Vagina (tissue), 2 donors: ENCODE results near the gene DNAJC6. TPM values are rescaled to one million over a fixed set of nuclear protein-coding genes. Genes with fewer than 3 reads are reported as not detected.

Experiments
- DNase-seq, 2 donors: peaks; one replicate each; pipeline ENCODE4 v3.0.0-alpha.2; 2017; ENCODE audit errors: extremely low spot score in 2 of 2
- H3K27ac ChIP-seq: fragments of 200-600 bp; sonication (generic); one replicate; pipeline ENCODE4 v1.5.1; 2019
- H3K27me3 ChIP-seq: fragments of 200-600 bp; sonication (generic); one replicate; pipeline ENCODE4 v1.5.1; 2019
- H3K36me3 ChIP-seq, 2 donors: fragments of 200-600 bp; sonication (generic); one replicate each; pipeline ENCODE4 v1.5.1; 2017 to 2019
- H3K4me1 ChIP-seq: fragments of 200-600 bp; sonication (generic); one replicate; pipeline ENCODE4 v1.5.1; 2019
- H3K4me3 ChIP-seq, 2 donors: fragments of 200-600 bp; sonication (generic); 1 replicate in 1 of 2; 2 replicates in 1 of 2; pipeline ENCODE4 v1.5.1; 2016 to 2019
- H3K9me3 ChIP-seq: fragments of 200-600 bp; sonication (generic); one replicate; pipeline ENCODE4 v1.5.1; 2019
- POLR2A ChIP-seq, 2 donors: fragments of 450-650 bp; IDR thresholded peaks; one replicate each; pipeline ENCODE4 v1.6.1; 2017; ENCODE audit warnings: antibody characterized with exemption in 2 of 2, mild to moderate bottlenecking in 2 of 2, moderate library complexity in 2 of 2
- POLR2AphosphoS5 ChIP-seq, 2 donors: sonication (generic); formaldehyde crosslinking; IDR thresholded peaks; one replicate each; pipeline ENCODE4 v1.9.0; 2017; ENCODE audit warnings: antibody characterized with exemption in 2 of 2, mild to moderate bottlenecking in 2 of 2, low read depth in 1 of 2; ENCODE audit not compliant: insufficient read depth in 1 of 2
- intact Hi-C: fragments of 100-400 bp; cut with DNase I; formaldehyde crosslinking; loops from one replicate; pipeline ENCODE4 v1.15.1; 2023
- small RNA-seq: library from RNA; depleted of rRNA; stranded (forward); fragments of <200 nt; gene quantifications from one replicate; pipeline ENCODE3, GENCODE V24; 2016
- total RNA-seq: library from RNA; depleted of rRNA; stranded (reverse); fragments of >200 nt; gene quantifications from one replicate; pipeline ENCODE4 v1.2.3, GENCODE V29; 2016
- TF ChIP-seq, protein P1 (sequence below), 3 experiments: fragments of 450-650 bp in 2 of 3; fragments of 200-600 bp in 1 of 3; sonication (generic) in 1 of 3; IDR thresholded peaks; one replicate each; pipeline ENCODE4 v1.5.1; 2017 to 2019; ENCODE audit warnings: antibody characterized with exemption in 3 of 3, mild to moderate bottlenecking in 2 of 3, moderate library complexity in 2 of 3

The DNAJC6 gene
- total RNA-seq, 1 donor from 2014 or later = 5.6 TPM

DNA sequence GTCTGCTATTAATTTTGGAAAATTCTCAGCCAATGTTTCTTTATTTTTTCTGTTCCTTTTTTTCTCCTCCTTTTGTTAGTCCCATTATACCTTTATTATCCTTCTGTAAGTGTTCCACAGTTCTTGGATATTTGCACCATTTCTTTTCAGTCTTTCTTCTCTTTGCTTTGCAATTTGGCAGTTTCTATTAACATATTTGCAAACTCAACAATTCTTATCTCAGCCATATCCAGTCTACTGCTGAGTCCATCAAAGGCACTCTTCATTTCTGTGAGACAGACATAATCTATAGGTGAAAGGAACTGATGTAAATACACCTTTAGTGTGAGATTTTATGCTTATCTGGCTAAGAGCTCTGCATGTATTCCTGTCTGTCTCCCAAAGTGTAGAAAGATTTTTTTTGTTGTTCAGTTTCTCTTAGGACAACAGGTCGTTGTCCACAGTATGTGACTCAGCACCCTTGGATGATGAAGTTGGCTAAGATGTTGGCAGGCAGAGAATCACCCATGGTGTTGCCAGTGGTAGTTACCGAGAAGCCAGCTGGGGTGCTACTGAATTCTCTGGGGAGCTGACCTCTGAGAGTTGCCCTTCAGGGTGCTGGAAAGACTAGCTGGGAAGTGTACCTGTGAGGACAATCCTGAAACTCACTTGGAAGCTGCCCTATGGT, 149.5 kb downstream of the DNAJC6 start:
- no peaks in the 10 kb centered on the region for H3K4me1 ChIP-seq
- DNase-seq = no peak
- no peaks in the 10 kb centered on the region for H3K27me3 ChIP-seq
- H3K27ac ChIP-seq = no peak overlapping the region
- intact Hi-C loops = no loop called here
- H3K9me3 ChIP-seq = no peaks in the 10 kb centered on the region
- no peak for TF ChIP-seq POLR2A (IDR thresholded peaks at IDR 0.05)
- TF ChIP-seq, protein P1, sequence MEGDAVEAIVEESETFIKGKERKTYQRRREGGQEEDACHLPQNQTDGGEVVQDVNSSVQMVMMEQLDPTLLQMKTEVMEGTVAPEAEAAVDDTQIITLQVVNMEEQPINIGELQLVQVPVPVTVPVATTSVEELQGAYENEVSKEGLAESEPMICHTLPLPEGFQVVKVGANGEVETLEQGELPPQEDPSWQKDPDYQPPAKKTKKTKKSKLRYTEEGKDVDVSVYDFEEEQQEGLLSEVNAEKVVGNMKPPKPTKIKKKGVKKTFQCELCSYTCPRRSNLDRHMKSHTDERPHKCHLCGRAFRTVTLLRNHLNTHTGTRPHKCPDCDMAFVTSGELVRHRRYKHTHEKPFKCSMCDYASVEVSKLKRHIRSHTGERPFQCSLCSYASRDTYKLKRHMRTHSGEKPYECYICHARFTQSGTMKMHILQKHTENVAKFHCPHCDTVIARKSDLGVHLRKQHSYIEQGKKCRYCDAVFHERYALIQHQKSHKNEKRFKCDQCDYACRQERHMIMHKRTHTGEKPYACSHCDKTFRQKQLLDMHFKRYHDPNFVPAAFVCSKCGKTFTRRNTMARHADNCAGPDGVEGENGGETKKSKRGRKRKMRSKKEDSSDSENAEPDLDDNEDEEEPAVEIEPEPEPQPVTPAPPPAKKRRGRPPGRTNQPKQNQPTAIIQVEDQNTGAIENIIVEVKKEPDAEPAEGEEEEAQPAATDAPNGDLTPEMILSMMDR (IDR thresholded peaks at IDR 0.05) = no peak
- no peak for TF ChIP-seq POLR2AphosphoS5 (IDR thresholded peaks at IDR 0.05; ENCODE audit: insufficient read depth in 1 of 2, low read depth in 1 of 2)
- no peak overlapping the region for H3K4me3 ChIP-seq
- H3K36me3 ChIP-seq = no peaks in the 10 kb centered on the region

DNA sequence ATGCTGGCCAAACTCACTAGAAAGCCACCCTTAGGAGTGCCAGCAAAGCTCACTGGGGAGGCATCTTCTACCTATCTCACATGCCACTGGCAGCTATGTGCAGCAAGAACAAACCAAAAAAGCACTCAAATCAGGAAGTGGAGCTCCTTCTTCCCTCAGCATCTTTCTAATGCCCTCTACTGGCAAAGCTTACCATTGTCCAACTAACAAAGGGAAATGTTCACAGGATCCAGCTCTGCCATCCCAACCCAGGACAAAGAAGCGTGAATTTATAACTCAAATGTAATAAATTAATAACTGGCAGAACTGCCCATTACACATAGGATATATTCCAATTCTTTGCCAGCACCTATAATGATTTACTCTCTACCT, 150.0 kb downstream of the DNAJC6 start:
- H3K4me3 ChIP-seq = no peak overlapping the region
- no peaks in the 10 kb centered on the region for H3K36me3 ChIP-seq
- intact Hi-C loops = no loop called here
- H3K9me3 ChIP-seq = no peaks in the 10 kb centered on the region
- no peak overlapping the region for H3K27ac ChIP-seq
- TF ChIP-seq, protein P1 (IDR thresholded peaks at IDR 0.05) = no peak
- TF ChIP-seq POLR2AphosphoS5 (IDR thresholded peaks at IDR 0.05; ENCODE audit: insufficient read depth in 1 of 2, low read depth in 1 of 2) = no peak
- TF ChIP-seq POLR2A (IDR thresholded peaks at IDR 0.05) = no peak
- H3K4me1 ChIP-seq = no peaks in the 10 kb centered on the region
- no peak for DNase-seq
- H3K27me3 ChIP-seq = no peaks in the 10 kb centered on the region

Small RNAs within 50 kb of the gene (small RNA-seq; reads per million reads assigned to genes)
- gene COX6CP13 = not detected
- not detected for gene RNU2-15P

Other genes starting within 250 kb of the DNAJC6 start
- 22.1 TPM for gene AK4, start 161.3 kb upstream of the DNAJC6 start, total RNA-seq
- gene LEPR, start 111.1 kb downstream of the DNAJC6 start, total RNA-seq = 16.2 TPM
- 37.8 TPM for gene LEPROT, start 111.1 kb downstream of the DNAJC6 start, total RNA-seq